Lower lobe of right lung (tissue), 2 donors: ENCODE results near the gene OR4K2. TPM values are rescaled to one million over a fixed set of nuclear protein-coding genes. Genes with fewer than 3 reads are reported as not detected.
A peak's percentile ranks its signal among the peaks of the same experiment; 100 is the strongest.

Source experiments
- ATAC-seq, 2 donors: fragments of 200-7000 bp; cut with Tn5 transposase; one replicate each; pipeline ENCODE4 v1.9.1; 2020 to 2022; ENCODE audit warnings: mild to moderate bottlenecking in 2 of 2, moderate library complexity in 2 of 2
- DNase-seq: peaks from one replicate; pipeline ENCODE4 v3.0.0-alpha.2; 2020
- H3K27ac ChIP-seq: fragments of 200-600 bp; one replicate; pipeline ENCODE4 v1.8.0; 2022
- H3K27me3 ChIP-seq: fragments of 200-600 bp; one replicate; pipeline ENCODE4 v1.8.0; 2022; ENCODE audit warnings: low read depth
- H3K36me3 ChIP-seq: fragments of 200-600 bp; one replicate; pipeline ENCODE4 v1.8.0; 2022; ENCODE audit warnings: mild to moderate bottlenecking
- H3K4me1 ChIP-seq: fragments of 200-600 bp; one replicate; pipeline ENCODE4 v1.8.0; 2022
- H3K4me3 ChIP-seq: fragments of 200-600 bp; one replicate; pipeline ENCODE4 v1.8.0; 2022; ENCODE audit warnings: mild to moderate bottlenecking
- H3K9me3 ChIP-seq: fragments of 200-600 bp; one replicate; pipeline ENCODE4 v1.8.0; 2022
- intact Hi-C: fragments of 100-400 bp; cut with DNase I; formaldehyde crosslinking; loops from one replicate; pipeline ENCODE4 v1.11.0; 2022
- total RNA-seq: library from RNA; stranded (reverse); fragmentation: NEBNext Ultra II Directional; extraction: Animal tissue kit (Norgen Biotek cat#: 25700); gene quantifications from one replicate; pipeline ENCODE4 v1.2.1, GENCODE V29; 2021
- TF ChIP-seq, protein P1 (sequence below): fragments of 200-600 bp; IDR thresholded peaks from one replicate; pipeline ENCODE4 v1.8.0; 2022; ENCODE audit warnings: antibody characterized with exemption, mild to moderate bottlenecking
- donor health status: DM: no; HTN: yes; CAD: no; lungs with severe emphysema.

The OR4K2 gene
- total RNA-seq, 1 donor from 2014 or later = not detected

DNA sequence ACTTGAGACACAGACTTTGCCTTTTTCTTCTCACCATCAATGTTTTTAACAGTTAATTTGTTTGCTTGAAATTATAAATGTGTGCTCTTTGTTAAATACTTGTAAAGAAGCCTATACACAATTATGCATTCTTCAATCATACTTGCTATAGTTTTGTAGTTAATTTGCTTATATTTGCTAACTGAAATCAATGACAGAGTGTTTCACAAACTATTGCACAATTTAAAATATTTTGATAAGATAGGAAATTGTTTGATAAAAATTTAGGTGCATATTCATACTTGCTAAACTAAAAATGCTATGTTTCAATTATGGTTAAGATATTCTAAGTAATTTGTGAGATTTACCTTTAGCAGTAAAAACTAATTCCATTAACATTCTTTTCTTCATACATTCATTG is 31.7 kb downstream of the OR4K2 start:
- Histone ChIP-seq H3K9me3 (peaks cover 4% of the 10 kb centered on the region), H3K4me3 (no peak overlapping the region), H3K27ac (no peak overlapping the region), H3K27me3 (no peaks in the 10 kb centered on the region), H3K36me3 (no peaks in the 10 kb centered on the region), H3K4me1 (no peaks in the 10 kb centered on the region)
- intact Hi-C loops = no loop called here
- DNase-seq = no peak
- TF ChIP-seq, protein P1, sequence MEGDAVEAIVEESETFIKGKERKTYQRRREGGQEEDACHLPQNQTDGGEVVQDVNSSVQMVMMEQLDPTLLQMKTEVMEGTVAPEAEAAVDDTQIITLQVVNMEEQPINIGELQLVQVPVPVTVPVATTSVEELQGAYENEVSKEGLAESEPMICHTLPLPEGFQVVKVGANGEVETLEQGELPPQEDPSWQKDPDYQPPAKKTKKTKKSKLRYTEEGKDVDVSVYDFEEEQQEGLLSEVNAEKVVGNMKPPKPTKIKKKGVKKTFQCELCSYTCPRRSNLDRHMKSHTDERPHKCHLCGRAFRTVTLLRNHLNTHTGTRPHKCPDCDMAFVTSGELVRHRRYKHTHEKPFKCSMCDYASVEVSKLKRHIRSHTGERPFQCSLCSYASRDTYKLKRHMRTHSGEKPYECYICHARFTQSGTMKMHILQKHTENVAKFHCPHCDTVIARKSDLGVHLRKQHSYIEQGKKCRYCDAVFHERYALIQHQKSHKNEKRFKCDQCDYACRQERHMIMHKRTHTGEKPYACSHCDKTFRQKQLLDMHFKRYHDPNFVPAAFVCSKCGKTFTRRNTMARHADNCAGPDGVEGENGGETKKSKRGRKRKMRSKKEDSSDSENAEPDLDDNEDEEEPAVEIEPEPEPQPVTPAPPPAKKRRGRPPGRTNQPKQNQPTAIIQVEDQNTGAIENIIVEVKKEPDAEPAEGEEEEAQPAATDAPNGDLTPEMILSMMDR = no peak
- ATAC-seq = no peak

DNA sequence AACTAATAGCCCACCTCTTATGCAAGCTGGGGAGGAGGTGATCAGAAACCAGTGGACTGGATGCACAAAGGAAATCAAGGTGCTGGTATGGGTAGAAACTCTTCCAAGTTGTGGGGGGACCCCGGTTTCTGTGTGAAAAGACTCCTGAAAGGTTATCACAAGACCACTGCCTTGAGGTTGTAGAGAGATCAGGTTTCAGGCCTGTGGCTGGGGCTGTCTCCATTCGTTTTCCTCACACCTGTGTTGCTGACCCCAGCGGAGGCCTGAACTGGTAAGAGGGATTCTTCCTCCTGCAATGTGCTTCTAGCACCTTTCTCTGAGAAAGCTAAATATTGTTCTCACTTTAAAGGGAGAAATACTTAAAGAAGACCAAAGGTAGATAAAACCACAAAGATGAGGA is 36.2 kb downstream of the OR4K2 start:
- DNase-seq = no peak
- TF ChIP-seq, protein P1 = no peak
- Histone ChIP-seq H3K4me1 (no peaks in the 10 kb centered on the region), H3K27ac (no peak overlapping the region), H3K27me3 (no peaks in the 10 kb centered on the region), H3K36me3 (no peaks in the 10 kb centered on the region), H3K9me3 (peaks cover 4% of the 10 kb centered on the region), H3K4me3 (no peak overlapping the region)
- intact Hi-C loops = no loop called here
- peak in 1 of 2 donors; percentile 42 for ATAC-seq

DNA sequence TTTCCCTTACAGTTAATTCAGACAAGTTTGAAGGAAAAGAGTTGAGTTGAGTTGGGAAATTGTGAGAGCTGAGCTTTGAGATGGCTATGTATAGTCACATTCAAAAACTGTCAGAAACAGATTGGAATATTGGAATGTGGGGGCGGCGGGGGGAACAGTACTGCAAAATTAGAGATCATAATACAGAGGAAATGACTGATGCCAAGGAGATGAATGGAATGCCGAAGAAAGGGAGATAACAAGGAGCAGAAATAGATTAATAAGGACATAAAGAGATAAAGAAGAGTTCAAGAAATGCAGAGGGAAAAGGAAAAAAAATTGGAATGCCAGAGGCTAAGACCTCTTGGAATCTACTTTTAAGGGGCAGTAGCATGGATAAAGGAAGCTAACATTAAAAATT is 42.3 kb downstream of the OR4K2 start:
- TF ChIP-seq, protein P1 = no peak
- no peaks in the 10 kb centered on the region for H3K4me1 ChIP-seq
- intact Hi-C loops = no loop called here
- H3K4me3 ChIP-seq = no peak overlapping the region
- H3K27me3 ChIP-seq = no peaks in the 10 kb centered on the region
- ATAC-seq (no peak), DNase-seq (no peak)
- H3K9me3 ChIP-seq = no peaks in the 10 kb centered on the region
- H3K36me3 ChIP-seq = no peaks in the 10 kb centered on the region
- H3K27ac ChIP-seq = no peak overlapping the region

DNA sequence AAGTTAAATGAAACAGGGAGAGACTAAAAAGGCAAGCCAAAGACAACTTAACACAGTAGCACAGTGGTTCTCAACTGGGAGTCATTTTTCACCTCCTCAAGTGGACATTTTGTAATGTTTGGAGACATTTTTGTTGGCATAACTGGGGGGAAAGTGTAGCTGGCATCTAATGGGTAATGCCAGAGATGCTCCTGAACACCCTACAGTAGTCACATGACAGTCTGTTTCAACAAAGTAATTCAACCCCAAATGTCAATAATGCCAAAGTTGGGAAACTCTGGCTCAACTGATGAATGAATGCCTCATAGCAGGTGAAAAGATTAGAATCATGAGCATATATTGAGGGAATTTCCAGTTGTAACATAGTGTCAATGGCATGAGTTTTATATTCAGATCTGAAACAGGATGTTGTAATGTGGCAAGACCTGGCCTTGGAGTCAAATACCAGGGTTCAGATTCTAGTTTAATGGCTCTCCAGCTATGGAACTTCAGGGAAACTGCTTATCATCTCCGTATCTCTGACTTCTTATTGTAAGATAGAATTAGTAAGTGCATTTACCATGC is 43.1 kb downstream of the OR4K2 start:
- H3K9me3 ChIP-seq = no peaks in the 10 kb centered on the region
- H3K4me3 ChIP-seq = no peak overlapping the region
- no peak overlapping the region for H3K27ac ChIP-seq
- ATAC-seq (peak; percentile 59 to 75), DNase-seq (no peak)
- no peaks in the 10 kb centered on the region for H3K4me1 ChIP-seq
- intact Hi-C loops = no loop called here
- TF ChIP-seq, protein P1 = no peak
- no peaks in the 10 kb centered on the region for H3K27me3 ChIP-seq
- H3K36me3 ChIP-seq = no peaks in the 10 kb centered on the region

DNA sequence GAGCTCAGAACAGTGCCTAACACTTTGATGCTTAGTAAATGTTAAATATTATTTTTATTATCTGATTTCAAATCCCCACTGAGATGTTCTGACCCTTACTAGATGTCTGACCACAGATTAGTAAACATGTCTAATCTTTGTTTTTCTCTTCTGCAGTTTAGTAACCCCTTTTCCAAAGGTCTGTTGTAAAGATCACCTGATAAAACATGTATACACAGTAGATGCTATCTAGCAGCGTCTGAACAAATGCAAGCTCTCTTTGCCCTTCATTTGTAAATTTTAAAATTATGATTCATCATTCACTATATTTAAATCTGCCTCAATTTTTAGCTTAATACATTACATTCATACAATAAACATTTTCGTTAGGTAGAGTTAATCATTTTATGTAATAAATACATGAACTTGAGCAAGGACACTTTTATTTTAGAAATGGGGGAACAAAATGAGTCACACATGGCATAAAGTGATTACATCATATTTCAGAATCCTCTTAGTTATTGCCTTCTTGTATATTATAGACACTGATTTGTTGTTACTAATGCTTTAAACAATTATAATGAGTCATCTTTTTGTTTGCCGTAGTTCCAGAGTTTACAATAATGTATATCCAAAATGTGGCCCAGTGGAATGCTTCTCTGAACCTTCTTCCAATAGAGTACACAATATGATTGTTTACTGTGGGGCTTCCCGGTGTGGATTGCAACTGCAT is 43.8 kb downstream of the OR4K2 start:
- H3K36me3 ChIP-seq = no peaks in the 10 kb centered on the region
- ATAC-seq = no peak
- TF ChIP-seq, protein P1 = no peak

More for the DNA sequence above, 43.8 kb downstream of the OR4K2 start:
- no peak for DNase-seq
- no peaks in the 10 kb centered on the region for H3K4me1 ChIP-seq
- H3K27me3 ChIP-seq = no peaks in the 10 kb centered on the region
- no peaks in the 10 kb centered on the region for H3K9me3 ChIP-seq
- H3K4me3 ChIP-seq = no peak overlapping the region
- no peak overlapping the region for H3K27ac ChIP-seq
- intact Hi-C loops = no loop called here
